ENCODE data around the gene GET4.

GET4 gene, protein sequence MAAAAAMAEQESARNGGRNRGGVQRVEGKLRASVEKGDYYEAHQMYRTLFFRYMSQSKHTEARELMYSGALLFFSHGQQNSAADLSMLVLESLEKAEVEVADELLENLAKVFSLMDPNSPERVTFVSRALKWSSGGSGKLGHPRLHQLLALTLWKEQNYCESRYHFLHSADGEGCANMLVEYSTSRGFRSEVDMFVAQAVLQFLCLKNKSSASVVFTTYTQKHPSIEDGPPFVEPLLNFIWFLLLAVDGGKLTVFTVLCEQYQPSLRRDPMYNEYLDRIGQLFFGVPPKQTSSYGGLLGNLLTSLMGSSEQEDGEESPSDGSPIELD

DNA sequence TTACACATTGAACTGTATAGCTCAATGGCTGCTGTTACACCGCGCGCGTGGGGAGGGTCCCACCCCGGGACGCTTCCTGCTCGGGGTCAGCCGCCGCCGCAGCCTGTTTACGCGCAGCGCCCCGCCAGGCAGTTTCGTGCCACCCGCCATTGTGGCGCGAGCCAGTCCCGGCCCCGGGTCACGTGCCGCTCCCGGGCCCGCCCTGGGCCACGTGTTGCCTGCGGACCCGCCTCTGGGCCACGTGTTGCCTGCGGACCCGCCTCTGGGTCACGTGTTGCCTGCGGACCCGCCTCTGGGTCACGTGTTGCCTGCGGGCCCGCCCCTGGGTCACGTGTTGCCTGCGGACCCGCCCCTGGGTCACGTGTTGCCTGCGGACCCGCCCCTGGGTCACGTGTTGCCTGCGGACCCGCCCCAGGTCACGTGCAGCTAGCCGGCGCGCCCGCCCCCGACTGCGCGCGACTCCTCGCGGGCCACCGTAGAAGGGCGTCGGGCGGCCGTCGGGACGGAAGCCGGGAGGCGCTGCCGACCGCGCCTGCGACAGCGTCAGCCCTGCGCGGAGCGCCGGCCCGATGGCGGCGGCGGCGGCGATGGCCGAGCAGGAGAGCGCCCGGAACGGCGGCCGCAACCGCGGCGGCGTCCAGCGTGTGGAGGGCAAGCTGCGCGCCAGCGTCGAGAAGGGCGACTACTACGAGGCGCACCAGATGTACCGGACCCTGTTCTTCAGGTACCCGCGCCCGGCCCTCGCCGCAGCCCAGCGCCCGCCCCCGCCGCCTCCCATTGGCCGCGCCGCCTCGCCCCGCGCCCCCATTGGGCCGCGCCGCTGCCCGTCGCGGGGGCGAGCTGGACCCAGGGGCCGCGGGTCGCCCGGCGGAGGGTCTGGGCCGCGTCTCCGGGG lies at the start of gene GET4:
GET4 (plus strand) TSS at position 478 of the 895 bp plus-strand sequence; CDS start at position 570, 92 bp downstream.
- peak; percentile 90 for DNase-seq

DNA sequence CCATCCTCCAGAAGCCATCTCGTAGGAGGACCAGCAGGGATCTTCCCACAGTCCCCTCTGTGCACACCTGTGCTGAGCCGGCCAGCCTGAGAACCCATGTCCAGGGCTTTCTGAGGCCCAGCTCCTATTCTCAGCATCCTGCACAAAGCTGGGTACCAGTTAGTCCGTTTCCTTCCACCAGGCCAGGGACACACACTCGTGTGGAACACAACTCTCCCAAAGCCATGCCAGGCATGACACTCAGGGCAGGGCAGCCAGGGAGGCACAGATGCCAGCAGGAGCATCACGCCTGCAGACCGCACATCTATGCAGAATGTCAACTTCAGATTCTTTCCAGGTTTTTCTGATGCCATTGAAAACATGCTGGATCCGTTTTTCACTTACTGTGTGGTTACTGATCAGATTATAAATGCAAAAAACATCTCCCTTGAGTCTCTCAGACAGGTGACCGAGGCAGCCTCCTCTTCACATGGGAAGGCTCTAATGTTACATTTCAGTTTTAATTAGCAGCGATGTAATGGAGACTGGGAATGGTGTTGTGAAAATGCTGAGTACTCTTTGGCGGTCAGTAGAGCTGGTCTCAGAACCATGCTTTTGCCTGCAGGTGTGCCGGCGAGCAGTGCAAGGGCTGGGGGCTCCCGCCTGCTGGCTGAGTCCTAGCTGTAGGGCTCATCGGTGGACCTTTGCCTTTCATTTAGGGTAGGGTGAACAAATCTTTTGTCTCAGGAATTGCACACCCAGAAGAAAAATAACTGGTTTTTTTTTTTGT lies 47.4 kb upstream of the GET4 start:
- no peak for DNase-seq

DNA sequence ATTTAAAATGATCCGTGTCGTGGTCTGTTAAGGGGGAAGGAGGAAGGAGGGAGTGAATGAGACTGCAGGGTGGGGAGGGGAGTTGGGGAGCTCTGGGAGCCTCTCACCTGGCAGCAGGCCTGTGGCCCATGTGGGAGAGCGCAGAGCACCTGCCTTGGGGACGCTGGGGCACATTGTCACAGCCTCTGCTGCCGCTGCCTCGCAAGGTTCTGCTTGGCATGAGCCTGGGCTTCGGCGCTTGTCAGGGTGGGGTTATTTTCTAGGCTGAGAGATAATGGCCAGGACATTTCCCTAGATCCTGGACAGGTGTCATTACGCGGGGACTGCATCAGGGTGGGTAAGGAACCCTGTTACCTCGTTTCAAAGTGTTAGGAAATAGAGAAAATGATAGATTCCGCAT lies 46.3 kb upstream of the GET4 start:
- no peak for DNase-seq

DNA sequence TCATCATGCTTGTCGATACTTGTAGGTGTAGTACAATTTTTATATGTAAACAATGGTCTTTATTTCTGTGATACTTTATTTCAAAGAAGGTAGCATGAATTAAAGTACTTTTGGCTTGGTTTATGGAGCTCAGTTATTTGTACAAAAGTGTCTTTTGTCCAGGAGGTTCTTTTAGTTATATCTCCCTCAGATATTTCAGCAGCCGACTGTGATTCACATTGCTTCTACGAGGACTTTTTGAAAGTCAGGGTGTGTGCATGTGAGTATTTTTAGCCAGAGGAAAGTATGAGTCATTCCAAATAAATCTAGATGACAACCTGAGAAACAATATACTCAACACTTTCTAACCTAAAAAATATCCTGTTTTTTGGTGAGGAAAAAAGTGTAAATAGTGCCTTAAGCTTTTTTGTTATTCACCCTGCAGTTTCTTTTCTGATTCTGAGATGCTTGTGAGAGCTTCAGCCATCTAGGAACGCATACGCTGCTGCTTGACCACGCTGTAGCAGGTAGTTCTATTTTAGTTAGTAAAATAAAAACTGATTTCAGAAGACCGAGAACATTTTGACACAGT lies 44.7 kb upstream of the GET4 start:
- no peak for DNase-seq

DNA sequence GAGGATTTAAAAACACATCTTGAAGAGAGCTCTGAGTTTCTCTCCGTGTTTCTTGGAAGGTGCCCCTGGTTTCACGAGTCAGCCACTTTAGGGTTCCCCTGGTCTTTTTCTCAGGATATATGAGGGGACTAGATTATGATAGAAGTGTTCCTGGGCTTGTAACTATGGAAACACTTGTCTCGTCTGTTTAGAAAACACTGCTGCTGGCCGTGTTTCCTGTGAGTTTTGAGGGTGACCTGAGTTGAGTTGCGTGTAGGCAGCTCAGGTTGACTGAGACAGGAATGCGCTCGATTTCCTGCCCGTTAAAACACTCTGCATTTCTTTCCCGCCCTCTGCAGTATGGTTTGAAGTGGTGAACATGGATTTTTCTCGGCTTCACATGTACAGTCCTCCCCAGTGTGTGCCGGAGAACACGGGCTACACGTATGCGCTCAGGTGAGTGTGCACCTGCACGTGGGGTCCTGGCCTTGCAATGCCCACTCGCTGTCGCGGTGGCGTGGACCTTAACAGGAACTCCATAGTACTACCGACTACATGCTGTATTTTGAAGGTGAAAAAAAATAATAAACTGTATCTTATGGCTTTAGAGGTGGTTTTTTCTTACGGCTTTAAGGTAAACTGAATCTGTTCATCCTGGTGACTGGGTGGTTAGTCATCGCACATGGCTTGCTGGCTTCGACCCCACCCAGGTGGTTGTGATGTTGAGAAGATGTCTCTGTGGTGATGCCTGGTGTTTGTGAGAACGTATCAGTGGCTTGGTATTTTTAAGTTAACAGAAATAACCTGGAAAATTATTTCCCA lies 44.0 kb upstream of the GET4 start, which contains the start of gene SUN1:
SUN1 (plus strand) TSS at position 310 of the 801 bp plus-strand sequence; CDS start at position 359, 49 bp downstream.
- DNase-seq, result no peak

DNA sequence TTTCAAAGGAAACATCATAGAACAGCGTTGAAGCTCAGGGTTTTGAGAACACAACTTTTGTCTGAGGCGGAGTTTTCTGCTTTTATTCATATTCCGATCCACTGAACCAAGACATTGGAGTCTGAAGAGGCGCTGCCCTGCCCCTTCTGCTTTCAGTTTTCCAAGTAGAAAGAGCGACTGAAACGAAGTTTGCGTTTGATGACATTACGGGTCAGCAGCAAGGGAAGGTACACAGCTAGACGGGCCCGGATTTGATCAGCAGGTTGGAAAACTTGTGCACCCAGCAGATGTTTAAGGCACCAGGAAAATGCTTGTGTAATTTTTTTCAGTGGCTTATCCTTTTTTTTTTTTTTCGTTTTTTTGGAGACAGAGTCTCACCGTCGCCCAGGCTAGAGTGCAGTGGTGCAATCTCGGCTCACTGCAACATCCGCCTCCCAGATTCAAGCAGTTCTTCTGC lies 43.4 kb upstream of the GET4 start:
- no peak for DNase-seq

DNA sequence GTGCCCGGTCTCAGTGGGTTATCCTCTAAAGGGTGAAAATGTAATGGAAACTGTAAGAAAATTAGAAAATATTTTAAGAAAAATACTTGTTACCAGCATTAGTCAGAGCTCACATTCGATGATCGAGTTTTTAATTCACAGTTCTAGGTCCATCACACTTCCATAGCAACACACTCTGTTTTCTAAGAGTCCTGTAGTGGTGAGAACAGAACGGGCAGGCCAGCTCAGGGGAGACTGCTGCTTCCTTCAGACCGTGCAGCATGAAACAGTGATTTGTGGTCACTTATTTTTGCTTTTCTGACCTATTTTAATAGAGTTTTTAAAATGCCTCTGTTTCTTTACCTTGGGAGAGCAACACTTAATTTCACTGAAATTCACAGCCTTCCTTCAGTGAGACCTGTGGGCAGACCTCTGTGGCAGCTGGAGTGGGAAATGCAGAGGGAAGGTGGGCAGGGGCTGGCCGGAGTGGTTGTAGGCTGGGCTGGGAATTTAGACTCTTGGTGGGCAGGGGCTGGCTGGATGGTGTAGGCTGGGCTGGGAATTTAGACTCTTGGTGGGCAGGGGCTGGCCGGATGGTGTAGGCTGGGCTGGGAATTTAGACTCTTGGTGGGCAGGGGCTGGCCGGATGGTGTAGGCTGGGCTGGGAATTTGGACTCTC lies 42.6 kb upstream of the GET4 start:
- no peak for DNase-seq

DNA sequence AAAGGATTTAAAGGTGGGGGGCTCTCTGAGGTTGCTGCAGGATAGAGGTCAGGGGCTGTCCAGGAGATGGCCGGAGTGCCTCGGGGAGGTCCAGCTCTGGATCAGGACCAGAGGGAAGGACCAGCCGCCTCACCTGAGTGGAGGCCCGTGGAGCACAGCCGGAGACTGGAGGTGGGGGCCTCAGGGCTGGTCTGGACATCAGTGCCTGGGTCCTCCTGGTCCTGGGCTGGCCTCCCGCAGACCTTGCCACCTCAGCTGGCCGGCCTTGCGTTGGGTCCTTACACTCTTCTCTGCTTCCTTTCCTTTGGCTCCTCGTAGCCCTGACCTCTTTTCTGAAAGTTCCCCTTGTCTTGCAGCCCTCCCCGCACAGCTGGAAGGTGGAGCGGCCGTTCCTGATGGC lies 42.1 kb upstream of the GET4 start:
- no peak for DNase-seq

DNA sequence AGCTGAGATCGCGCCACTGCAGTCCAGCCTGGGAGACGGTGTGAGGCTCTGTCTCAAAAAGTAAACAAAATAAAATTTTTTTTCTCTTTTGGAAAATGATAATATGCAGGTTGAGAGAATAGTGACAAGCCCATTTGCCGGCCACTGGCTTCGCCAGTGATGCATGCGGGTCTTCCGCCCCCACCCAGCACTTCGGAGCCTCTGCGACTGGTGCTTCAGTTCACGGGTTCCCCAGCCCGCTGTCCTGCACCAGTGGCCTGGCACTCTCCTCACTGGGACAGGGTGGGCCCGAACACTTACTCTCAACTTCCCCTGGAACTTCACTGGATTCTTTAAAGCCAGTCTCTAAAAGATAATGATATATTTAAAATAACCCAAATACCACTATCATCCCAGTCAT lies 41.3 kb upstream of the GET4 start:
- DNase-seq, result no peak

DNA sequence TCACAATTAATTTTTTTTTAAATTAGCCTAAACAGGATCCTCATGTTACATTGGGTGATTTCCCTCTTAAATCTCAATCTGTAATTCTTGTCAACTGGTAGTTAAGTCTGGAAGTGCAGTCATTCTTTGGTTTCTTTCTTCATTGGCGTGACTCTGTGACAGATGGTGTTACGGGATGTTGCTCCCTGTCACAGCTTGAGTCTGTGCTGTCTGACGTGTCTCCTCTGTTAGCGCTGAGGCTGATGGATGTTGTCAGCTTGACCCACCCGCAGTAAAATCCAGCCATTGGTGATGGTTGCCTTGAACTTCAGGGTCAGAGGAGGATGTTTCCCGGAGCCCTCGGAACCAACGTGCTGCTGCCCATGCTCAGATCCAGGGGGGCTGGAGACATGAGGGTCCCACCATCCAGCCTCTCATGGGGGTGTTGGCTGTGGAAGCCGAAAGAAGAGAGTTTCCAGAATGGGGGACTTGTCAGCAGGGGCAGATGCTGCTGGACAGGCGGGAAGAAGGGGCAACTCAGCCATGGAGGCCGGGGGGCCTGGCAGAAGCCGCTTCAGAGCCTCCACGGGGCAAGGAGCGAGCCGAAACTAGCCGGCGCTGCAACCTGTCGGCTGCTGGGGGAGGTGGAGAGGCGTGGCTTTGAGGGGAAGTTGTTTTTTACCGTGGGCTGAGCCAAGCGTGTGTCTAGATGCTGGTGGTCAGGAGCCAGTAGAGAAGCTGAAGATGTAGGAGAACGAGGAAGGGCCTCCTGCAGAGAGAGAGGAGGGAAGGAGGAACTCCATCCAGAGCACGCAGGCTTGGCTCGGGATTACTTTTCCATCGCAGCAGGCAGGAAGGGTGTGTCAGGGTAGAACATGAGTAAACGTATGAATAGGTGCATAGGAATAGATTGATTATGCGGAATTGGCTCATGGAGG lies 40.6 kb upstream of the GET4 start:
- no peak for DNase-seq

DNA sequence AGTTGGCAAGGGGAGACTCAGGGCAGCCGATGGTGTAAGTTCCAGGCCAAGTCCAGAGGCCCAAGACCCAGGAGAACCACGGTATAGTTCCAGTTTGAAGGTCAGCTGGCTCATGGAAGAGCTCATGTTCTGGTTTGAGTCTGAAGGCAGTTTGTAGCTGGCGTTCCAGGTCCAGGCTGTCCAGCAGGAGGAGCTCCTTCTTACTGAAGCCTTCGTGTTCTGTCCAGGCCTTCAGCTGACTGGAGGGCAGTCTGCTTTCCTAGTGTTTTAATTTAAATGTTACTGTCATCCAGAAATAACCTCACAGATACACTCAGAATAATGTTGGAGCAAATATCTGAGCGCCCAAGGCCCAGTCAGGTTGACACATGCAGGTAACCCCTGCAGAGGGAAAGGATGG lies 39.9 kb upstream of the GET4 start:
- DNase-seq, result no peak

DNA sequence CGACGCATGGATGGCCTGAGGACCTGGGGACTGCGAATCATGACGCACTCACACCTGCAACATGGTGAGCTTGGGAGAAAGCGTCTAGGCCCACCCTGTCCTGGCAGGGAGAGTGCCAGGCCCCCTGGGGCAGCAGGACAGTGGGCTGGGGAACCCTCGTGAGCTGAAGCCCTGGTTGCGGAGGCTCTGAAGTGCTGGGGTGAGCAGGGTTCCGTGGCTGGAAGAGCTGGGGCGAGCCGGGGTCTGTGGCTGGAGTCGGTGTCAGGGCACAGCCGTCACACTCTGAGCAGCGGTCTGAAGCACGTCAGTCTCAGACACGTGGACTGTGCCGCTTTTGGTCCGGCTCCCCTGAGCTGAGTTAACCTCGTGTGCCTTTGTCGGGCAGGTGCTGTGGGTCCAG lies 39.4 kb upstream of the GET4 start:
- DNase-seq, result no peak

DNA sequence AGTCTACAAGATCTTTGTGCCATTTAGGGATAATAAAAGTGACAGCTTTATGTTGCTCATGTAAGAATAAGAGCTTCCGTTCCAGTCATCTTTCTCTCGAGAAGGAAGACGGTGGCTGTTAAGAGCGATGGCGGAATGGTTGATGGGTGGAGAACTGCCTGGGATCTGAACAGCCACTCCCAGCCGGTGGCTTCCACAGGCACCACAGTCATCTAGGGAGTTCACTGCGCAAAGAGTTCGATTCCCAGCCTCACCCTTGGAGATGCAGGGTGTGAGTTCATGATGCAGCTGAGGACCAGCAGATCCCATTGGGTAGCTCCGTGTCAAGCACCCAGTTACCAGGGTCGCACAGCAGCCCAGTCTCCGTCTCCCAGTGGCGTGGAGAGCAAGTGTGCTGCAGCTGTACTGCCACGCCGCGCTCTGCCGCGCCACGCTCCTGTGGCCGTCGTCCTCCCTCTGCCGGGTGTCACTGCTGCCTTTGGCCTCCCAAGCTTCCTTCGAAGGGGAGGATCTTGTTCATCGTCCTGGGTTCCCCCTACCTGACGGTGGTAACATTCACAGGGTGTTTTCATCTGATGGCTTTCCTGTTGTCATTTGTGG lies 36.3 kb upstream of the GET4 start:
- DNase-seq, result no peak

DNA sequence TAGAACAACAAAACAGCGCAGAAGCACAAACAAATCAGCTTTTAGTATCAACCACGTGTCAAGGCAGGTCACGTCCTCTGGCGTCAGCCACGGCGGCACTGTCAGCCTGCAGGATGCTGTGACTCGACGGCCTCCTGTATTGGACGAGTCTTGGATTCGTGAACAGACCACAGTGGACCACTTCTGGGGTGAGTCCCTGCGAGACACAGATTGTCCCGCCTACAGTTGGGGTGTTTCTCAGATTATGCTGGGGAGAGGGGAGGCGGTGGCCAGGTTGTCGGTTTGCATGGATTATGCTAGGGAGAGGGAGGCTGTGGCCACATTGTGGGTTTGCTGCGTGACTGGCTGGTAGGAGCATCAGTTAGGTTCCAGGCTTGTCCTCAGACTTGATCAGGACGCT lies 34.4 kb upstream of the GET4 start:
- no peak for DNase-seq

DNA sequence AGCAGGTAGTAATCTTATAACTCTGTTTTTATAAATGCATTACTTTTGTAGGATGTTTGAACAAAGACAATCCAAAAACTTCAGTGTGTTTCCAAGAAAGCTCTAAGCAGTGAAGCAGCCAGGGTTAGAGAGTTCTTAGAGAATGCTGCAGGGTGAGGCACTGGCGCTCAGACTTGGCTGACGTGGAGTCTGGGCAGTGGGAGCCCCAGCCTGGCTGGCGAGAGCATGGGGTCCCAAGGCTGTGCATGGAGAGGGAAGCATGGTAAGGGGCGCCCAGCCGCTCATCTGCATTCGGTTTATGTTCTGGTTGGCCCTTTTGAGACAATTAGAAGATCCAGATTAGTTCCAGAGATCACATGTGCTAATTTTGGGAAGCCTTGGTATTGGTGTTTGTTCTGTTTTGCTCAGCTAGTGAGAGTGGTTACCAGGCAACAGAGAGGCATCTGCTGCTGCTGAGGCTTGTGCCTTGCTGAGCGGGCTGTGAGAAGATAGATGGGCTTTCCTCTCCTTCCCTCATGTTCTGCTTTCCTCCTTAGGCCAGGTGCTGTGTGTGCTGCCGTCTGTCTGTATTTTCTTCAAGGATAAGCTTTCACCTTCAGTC lies 33.8 kb upstream of the GET4 start:
- no peak for DNase-seq

DNA sequence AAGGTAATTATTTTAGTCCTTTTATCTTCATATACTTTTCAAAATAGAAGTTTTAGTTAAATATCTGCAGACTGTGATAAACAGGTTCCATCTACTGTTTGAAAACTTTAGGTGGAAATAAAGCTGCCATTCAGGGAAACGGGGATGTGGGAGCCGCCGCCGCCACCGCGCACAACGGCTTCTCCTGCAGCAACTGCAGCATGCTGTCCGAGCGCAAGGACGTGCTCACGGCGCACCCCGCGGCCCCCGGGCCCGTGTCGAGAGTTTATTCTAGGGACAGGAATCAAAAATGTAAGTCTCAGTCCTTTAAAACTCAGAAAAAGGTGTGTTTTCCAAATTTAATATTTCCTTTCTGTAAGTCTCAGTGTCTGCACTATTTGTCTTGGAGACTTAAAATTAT lies 33.1 kb upstream of the GET4 start:
- DNase-seq, result no peak

DNA sequence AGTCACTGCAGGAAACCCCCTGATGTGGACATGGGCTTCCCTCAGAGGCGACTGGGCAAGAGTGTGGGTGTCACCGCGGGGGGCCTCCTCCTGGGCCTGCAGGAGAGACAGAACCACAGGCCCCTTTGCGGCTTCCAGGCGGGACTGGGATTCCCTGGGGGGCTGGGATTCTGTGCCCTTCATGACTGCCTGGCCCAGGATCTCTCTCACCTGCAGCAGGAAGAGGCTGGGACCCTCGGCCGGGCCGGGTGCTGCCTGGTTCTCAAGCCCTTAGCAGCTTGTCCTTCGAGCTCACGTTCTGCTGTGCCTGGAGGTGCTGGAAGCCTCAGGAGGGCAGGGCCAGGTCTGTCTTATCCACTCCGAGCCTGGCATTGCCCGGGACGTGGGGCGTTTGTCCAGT lies 32.3 kb upstream of the GET4 start:
- no peak for DNase-seq

DNA sequence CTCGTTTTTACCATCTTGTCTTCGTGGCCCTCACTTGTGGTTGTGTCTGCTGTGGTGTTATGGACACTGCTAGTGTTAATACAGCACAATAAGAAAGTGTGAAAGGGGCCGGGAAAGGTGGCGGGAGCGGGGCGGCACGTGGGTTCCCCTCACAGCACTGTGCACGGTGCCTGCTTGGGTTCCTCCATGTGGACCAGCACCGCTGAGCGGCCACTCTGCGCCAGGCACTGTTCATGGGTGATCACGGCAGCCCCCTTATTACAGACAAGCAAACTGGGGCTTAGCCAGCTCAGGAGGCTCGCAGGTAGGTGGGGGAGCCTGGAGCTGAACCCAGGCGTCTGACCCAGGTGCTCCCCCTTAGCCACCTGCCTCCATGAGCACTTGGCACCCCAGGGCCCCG lies 31.8 kb upstream of the GET4 start:
- DNase-seq, result no peak

DNA sequence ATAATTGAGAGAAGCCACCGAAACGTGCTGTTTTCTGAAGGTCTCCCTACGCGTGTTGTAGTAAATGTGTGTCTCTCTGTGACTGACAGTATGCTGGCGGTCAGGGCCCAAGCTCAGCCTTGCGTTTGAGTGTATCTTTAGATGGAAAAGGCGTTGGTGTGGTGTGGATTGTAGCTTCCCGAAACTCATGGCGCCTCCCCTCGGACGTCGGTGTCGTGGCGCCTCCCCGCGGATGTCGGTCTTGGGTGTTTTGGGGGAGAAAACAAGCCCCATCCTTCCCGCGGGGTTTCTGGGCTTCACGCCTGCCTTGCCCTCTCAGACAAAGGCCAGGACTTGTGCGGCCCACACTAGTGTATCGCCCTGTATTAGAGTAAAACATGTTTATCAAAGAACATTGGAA lies 31.3 kb upstream of the GET4 start:
- no peak for DNase-seq

DNA sequence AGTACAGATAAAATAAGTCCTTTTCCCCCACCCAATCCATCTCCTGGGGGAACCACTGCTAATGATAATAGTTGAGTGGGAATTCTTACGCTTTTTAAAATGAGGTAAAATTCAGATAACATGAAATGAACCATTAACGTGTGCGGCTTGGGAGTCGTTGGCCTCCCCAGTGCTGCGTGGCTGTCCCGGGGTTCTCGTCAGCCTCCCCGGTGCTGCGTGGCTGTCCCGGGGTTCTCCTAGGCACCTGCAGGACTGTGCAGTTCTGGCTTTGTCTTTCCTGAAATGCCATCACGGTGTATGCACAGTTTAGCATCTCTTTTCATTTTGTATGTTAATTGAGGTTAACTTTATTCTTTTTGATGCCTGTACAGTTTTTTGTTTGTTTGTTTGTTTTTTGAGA lies 30.6 kb upstream of the GET4 start:
- DNase-seq, result no peak

Measured in NCI-H1436 (cell line).